Pancreas (tissue), 10 donors: ENCODE results near the gene HAUS3. TPM values are rescaled to one million over a fixed set of nuclear protein-coding genes. Genes with fewer than 3 reads are reported as not detected.
A peak's percentile ranks its signal among the peaks of the same experiment; 100 is the strongest.

ENCODE experiments used
- ATAC-seq, 4 donors: fragments of 200-7000 bp; cut with Tn5 transposase; one replicate each; pipeline versions ENCODE4 v1.8.0 to v1.9.1; 2020; ENCODE audit warnings: mild to moderate bottlenecking in 4 of 4, moderate library complexity in 4 of 4
- DNase-seq, 6 donors: peaks; one replicate each; pipeline ENCODE4 v3.0.0-alpha.2; 2020
- FAIRE-seq: peaks from 2 replicates; lab custom pipeline; 2012; peaks lifted over from hg19 to GRCh38; lab: Jason Lieb, UNC
- H3K27ac ChIP-seq, 4 donors: fragments of 200-600 bp; sonication (generic); 1 replicate in 3 of 4; 2 replicates in 1 of 4; pipeline versions ENCODE4 v1.5.0 to v1.8.0; 2020
- H3K27me3 ChIP-seq, 4 donors: fragments of 200-600 bp; one replicate each; pipeline ENCODE4 v1.8.0; 2021
- H3K36me3 ChIP-seq, 3 donors: fragments of 200-600 bp; sonication (generic) in 1 of 3; one replicate each; pipeline versions ENCODE4 v1.5.0 to v1.8.0; 2020 to 2021
- H3K4me1 ChIP-seq, 3 donors: fragments of 200-600 bp; one replicate each; pipeline ENCODE4 v1.8.0; 2021
- H3K4me3 ChIP-seq, 4 donors: fragments of 200-600 bp; sonication (generic) in 2 of 4; one replicate each; pipeline versions ENCODE4 v1.5.0 to v1.8.0; 2020 to 2021
- H3K9me3 ChIP-seq, 4 donors: fragments of 200-600 bp; one replicate each; pipeline ENCODE4 v1.8.0; 2021
- WGBS, 2 donors: extraction: QIAGEN DNeasy Blood & Tissue Kit; methylation state at CpG; one replicate each; pipeline ENCODE4 v1.1.7; 2013; 5-methylcytosine and 5-hydroxymethylcytosine counted together
- intact Hi-C, 3 donors: fragments of 100-400 bp; cut with DNase I; formaldehyde crosslinking; loops; one replicate each; pipeline versions ENCODE4 v1.11.1 to v1.14.2; 2022
- polyA plus RNA-seq, 2 donors: library from polyadenylated mRNA; stranded (reverse); fragments of 200-250 nt; gene quantifications; one replicate each; pipeline ENCODE4 v1.2.3, GENCODE V29; 2013
- total RNA-seq, 6 donors: library from RNA; stranded (reverse); fragmentation: NEBNext Ultra II Directional in 4 of 6; extraction: Animal tissue kit (Norgen Biotek cat#: 25700) in 4 of 6; gene quantifications; one replicate each; pipeline versions ENCODE4 v1.2.1 to v1.2.4, GENCODE V29; 2021 to 2023
- TF ChIP-seq, protein P1 (sequence below), 4 donors: fragments of 200-600 bp; sonication (generic) in 3 of 4; IDR thresholded peaks; one replicate each; pipeline versions ENCODE4 v1.5.0 to v1.8.0; 2021; ENCODE audit warnings: antibody characterized with exemption in 4 of 4
- donor health status: healthy with polysubstance abuse.
- donor health status: DM: no; HTN: no; CAD: no; lungs with moderate emphysema.
- donor health status: DM: no; HTN: no; CAD: no.
- donor health status: control.
- donor health status: control.
- donor health status: Bipolar disorder and iron deficiency.
- donor health status: DM: yes; HTN: yes; CAD: no.
- donor health status: DM: no; HTN: no; CAD: no.
- donor health status: DM: no; HTN: no; CAD: no.
- donor health status: DM: yes; HTN: yes; CAD: no.

The HAUS3 gene
- total and polyA plus RNA-seq, 8 donors = 4.1 to 9.6 (median 6.2) TPM

GRCh38 chr4:2251795-2252529, 10.0 kb upstream of the HAUS3 start:
- Histone ChIP-seq H3K27ac (no peak overlapping the region), H3K4me1 (peaks cover 0 to 4% (median 0%) of the 10 kb centered on the region in 3 donors), H3K4me3 (no peak overlapping the region), H3K9me3 (no peaks in the 10 kb centered on the region), H3K36me3 (peaks cover 0 to 23% (median 0%) of the 10 kb centered on the region in 3 donors), H3K27me3 (no peaks in the 10 kb centered on the region)
- DNase-seq (peak in 3 of 6 donors; percentile 10 to 58 (median 29)), ATAC-seq (no peak), FAIRE-seq (no peak)
- 91 to 93% methylated on average over 16 of the region's 16 CpGs for WGBS, 2 donors
- intact Hi-C loops = no loop called here
- TF ChIP-seq, protein P1, sequence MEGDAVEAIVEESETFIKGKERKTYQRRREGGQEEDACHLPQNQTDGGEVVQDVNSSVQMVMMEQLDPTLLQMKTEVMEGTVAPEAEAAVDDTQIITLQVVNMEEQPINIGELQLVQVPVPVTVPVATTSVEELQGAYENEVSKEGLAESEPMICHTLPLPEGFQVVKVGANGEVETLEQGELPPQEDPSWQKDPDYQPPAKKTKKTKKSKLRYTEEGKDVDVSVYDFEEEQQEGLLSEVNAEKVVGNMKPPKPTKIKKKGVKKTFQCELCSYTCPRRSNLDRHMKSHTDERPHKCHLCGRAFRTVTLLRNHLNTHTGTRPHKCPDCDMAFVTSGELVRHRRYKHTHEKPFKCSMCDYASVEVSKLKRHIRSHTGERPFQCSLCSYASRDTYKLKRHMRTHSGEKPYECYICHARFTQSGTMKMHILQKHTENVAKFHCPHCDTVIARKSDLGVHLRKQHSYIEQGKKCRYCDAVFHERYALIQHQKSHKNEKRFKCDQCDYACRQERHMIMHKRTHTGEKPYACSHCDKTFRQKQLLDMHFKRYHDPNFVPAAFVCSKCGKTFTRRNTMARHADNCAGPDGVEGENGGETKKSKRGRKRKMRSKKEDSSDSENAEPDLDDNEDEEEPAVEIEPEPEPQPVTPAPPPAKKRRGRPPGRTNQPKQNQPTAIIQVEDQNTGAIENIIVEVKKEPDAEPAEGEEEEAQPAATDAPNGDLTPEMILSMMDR (IDR thresholded peaks at IDR 0.05) = no peak

- peaks cover 0 to 1% (median 0%) of the 10 kb centered on the region in 3 donors for H3K4me1 ChIP-seq
- DNase-seq = peak in 4 of 6 donors; percentile 8 to 74 (median 17)
- TF ChIP-seq, protein P1 (IDR thresholded peaks at IDR 0.05) = no peak
Observed at GRCh38 chr4:2251073-2251794, 9.3 kb upstream of the HAUS3 start.

DNA sequence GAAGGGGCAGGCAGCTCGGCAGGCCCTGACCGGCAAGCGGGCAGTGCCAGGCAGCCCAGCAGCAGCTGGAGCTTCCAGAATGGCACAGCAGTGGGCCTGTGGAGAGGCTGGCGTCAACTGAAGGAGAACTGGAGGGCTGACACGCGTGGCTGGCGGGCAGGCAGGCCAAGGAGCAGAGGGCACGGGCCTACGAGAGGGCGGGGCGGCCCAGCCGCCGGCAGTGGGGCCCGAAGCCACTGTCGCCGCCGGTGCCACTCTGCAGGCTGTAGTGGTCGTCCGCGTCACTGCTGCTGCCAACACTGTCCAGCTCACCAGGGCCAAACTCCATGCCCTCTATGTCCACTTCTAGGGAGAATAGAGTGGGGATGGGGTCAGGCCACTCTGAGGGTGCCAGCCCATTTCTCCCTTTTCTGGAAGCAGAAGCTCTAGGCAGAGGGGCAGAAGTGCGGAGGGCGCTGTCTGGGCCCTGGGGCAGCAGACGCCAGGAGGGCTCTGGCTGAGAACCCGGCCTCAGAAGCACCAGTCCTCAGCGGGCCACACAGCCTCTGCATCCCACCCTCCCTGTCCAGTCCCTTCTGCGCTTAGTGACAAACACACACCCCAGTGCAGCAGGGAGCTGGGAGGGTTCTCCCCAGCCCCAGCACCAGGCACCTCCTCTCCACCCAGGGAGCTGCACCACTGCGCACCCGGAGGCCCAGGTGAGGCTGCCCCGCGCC, 8.6 kb upstream of the HAUS3 start:
- Histone ChIP-seq H3K4me1 (no peaks in the 10 kb centered on the region), H3K27me3 (no peaks in the 10 kb centered on the region), H3K36me3 (peaks cover 0 to 23% (median 0%) of the 10 kb centered on the region in 3 donors), H3K27ac (no peak overlapping the region), H3K9me3 (no peaks in the 10 kb centered on the region), H3K4me3 (no peak overlapping the region)
- TF ChIP-seq, protein P1 (IDR thresholded peaks at IDR 0.05) = no peak
- WGBS, 2 donors = 93 to 95% methylated on average over 27 to 30 of the region's 30 CpGs
- intact Hi-C loops = no loop called here
- no peak for FAIRE-seq
- no peak for ATAC-seq
- DNase-seq = peak in 5 of 6 donors; percentile 6 to 52 (median 23)

More at GRCh38 chr4:2251073-2251794, 9.3 kb upstream of the HAUS3 start:
- no peaks in the 10 kb centered on the region for H3K27me3 ChIP-seq
- intact Hi-C loops = no loop called here
- no peak for ATAC-seq
- 92 to 93% methylated on average over 25 of the region's 25 CpGs for WGBS, 2 donors
- FAIRE-seq = no peak
- H3K9me3 ChIP-seq = no peaks in the 10 kb centered on the region
- H3K4me3 ChIP-seq = no peak overlapping the region
- no peak overlapping the region for H3K27ac ChIP-seq
- peaks cover 0 to 23% (median 0%) of the 10 kb centered on the region in 3 donors for H3K36me3 ChIP-seq

DNA sequence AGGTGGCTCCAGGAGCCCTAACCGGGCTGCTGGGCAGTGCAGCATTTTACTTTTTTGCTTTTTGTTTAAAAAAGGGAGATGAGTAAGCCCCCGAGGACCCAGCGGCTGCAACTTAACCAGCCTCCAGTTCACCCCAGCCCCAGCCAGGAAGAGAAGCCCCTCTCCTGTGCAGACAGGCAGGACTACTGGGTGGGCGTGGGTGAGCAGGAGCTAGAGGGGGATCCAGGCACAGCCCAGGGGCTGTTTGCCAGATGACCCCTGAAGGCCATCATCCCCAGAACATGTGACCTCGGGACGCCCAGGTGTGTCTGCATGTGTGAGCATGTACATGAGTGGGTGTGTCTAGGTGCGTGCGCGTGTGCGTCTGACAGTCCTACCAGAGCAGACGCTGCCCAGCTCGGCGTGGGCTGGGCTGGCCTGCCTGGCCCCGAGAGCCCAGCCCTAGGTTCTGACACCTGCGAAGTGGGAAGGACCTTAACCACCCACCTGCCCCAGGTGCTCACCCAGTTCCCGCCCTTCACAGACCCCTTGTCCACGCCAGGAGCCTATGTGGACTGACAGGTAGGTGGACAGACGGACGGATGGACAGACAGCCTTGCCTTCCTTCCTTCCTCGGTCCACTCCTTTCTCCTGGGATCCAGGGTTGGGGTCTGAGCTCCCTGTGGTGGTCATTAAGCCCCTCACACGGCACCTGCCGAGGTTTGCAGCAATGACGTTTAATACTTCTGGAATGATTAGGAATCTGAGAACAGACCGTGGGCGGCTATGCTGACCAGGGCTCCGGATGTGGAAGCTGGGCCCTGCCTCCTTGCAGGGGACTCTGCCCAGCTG, 7.8 kb upstream of the HAUS3 start:
- TF ChIP-seq, protein P1 (IDR thresholded peaks at IDR 0.05) = no peak
- no peaks in the 10 kb centered on the region for H3K9me3 ChIP-seq
- DNase-seq = peak in 5 of 6 donors; percentile 1 to 41 (median 12)
- peaks cover 0 to 23% (median 0%) of the 10 kb centered on the region in 3 donors for H3K36me3 ChIP-seq
- FAIRE-seq = no peak
- H3K4me3 ChIP-seq = no peak overlapping the region
- WGBS, 2 donors = 89% methylated on average over 26 of the region's 26 CpGs
- no peak for ATAC-seq
- intact Hi-C loops = no loop called here
- no peak overlapping the region for H3K27ac ChIP-seq
- H3K4me1 ChIP-seq = no peaks in the 10 kb centered on the region
- H3K27me3 ChIP-seq = no peaks in the 10 kb centered on the region
